NB4 (cell line): ENCODE results near the gene GAB3.

Experiments
- POLR2A ChIP-seq: IDR thresholded peaks from 2 replicates; pipeline ENCODE4 v1.6.1; 2011; ENCODE audit warnings: mild to moderate bottlenecking; ENCODE audit not compliant: insufficient read length; ENCODE audit errors: extremely low read depth
- TF ChIP-seq, protein P1 (sequence below): IDR thresholded peaks from one replicate; pipeline ENCODE4 v1.5.1; 2012; ENCODE audit warnings: low read depth, low read length
- TF ChIP-seq, protein P2 (sequence below): IDR thresholded peaks from 2 replicates; pipeline ENCODE4 v1.6.1; 2011; ENCODE audit warnings: low read depth, low read length

GRCh38 chrX:154724993-154725756, 25.7 kb downstream of the GAB3 start:
- TF ChIP-seq POLR2A, result no peak
- TF ChIP-seq, protein P1, sequence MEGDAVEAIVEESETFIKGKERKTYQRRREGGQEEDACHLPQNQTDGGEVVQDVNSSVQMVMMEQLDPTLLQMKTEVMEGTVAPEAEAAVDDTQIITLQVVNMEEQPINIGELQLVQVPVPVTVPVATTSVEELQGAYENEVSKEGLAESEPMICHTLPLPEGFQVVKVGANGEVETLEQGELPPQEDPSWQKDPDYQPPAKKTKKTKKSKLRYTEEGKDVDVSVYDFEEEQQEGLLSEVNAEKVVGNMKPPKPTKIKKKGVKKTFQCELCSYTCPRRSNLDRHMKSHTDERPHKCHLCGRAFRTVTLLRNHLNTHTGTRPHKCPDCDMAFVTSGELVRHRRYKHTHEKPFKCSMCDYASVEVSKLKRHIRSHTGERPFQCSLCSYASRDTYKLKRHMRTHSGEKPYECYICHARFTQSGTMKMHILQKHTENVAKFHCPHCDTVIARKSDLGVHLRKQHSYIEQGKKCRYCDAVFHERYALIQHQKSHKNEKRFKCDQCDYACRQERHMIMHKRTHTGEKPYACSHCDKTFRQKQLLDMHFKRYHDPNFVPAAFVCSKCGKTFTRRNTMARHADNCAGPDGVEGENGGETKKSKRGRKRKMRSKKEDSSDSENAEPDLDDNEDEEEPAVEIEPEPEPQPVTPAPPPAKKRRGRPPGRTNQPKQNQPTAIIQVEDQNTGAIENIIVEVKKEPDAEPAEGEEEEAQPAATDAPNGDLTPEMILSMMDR, result no peak
- TF ChIP-seq, protein P2, sequence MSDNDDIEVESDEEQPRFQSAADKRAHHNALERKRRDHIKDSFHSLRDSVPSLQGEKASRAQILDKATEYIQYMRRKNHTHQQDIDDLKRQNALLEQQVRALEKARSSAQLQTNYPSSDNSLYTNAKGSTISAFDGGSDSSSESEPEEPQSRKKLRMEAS, result no peak
